ENCODE data around the gene SRC. TPM values are rescaled to one million over a fixed set of nuclear protein-coding genes. Genes with fewer than 3 reads are reported as not detected.

Gene SRC
- polyA plus RNA-seq, 6 donors from 2014 or later: 1.2 to 2.3 (median 1.7) TPM; not detected in 1

- Mint-ChIP-seq H3K4me3 (no peak overlapping the region), H3K36me3 (no peaks in the 10 kb centered on the region), H3K4me1 (peaks cover 9 to 38% (median 21%) of the 10 kb centered on the region in 3 donors), H3K27ac (no peak overlapping the region), H3K27me3 (no peaks in the 10 kb centered on the region), H3K9me3 (no peaks in the 10 kb centered on the region)
- DNase-seq: no peak
- ATAC-seq (ENCODE audit: low read depth in 2 of 2): no peak
Measured at GRCh38 chr20:37373020-37373598, 27.2 kb downstream of the SRC start.

GRCh38 chr20:37375227-37375626, 29.3 kb downstream of the SRC start:
- Mint-ChIP-seq H3K4me3 (no peak overlapping the region), H3K27me3 (no peaks in the 10 kb centered on the region), H3K27ac (peak overlapping the region in 2 of 6 donors; percentile 57 to 90), H3K4me1 (peaks cover 12 to 37% (median 27%) of the 10 kb centered on the region in 3 donors), H3K36me3 (no peaks in the 10 kb centered on the region), H3K9me3 (no peaks in the 10 kb centered on the region)
- ATAC-seq (ENCODE audit: low read depth in 2 of 2) (peak; percentile 32 to 40), DNase-seq (no peak)

GRCh38 chr20:37376324-37376723, 30.4 kb downstream of the SRC start:
- DNase-seq: no peak
- Mint-ChIP-seq H3K4me1 (peaks cover 12 to 41% (median 27%) of the 10 kb centered on the region in 3 donors), H3K27ac (peak overlapping the region in 1 of 6 donors; percentile 28), H3K4me3 (no peak overlapping the region), H3K27me3 (no peaks in the 10 kb centered on the region), H3K36me3 (no peaks in the 10 kb centered on the region), H3K9me3 (no peaks in the 10 kb centered on the region)
- no peak for ATAC-seq (ENCODE audit: low read depth in 2 of 2)

GRCh38 chr20:37376791-37377190, 30.9 kb downstream of the SRC start:
- no peaks in the 10 kb centered on the region for H3K27me3 Mint-ChIP-seq
- H3K4me1 Mint-ChIP-seq: peaks cover 12 to 44% (median 31%) of the 10 kb centered on the region in 3 donors
- H3K9me3 Mint-ChIP-seq: no peaks in the 10 kb centered on the region
- no peak for DNase-seq
- no peak for ATAC-seq (ENCODE audit: low read depth in 2 of 2)
- H3K27ac Mint-ChIP-seq: no peak overlapping the region
- H3K36me3 Mint-ChIP-seq: no peaks in the 10 kb centered on the region
- no peak overlapping the region for H3K4me3 Mint-ChIP-seq

- no peak overlapping the region for H3K4me3 Mint-ChIP-seq
- peak overlapping the region in 3 of 6 donors; percentile 4 to 40 (median 26) for H3K27ac Mint-ChIP-seq
- H3K9me3 Mint-ChIP-seq: no peaks in the 10 kb centered on the region
- no peak for DNase-seq
- no peaks in the 10 kb centered on the region for H3K27me3 Mint-ChIP-seq
- no peaks in the 10 kb centered on the region for H3K36me3 Mint-ChIP-seq
- peaks cover 7 to 42% (median 31%) of the 10 kb centered on the region in 3 donors for H3K4me1 Mint-ChIP-seq
- ATAC-seq (ENCODE audit: low read depth in 2 of 2): no peak
Measured at GRCh38 chr20:37377346-37378081, 31.6 kb downstream of the SRC start.

GRCh38 chr20:37378420-37378784, 32.5 kb downstream of the SRC start:
- peak overlapping the region in 4 of 6 donors; percentile 24 to 87 (median 56) for H3K27ac Mint-ChIP-seq
- no peak overlapping the region for H3K4me3 Mint-ChIP-seq
- no peaks in the 10 kb centered on the region for H3K36me3 Mint-ChIP-seq
- ATAC-seq (ENCODE audit: low read depth in 2 of 2) (no peak), DNase-seq (no peak)
- H3K4me1 Mint-ChIP-seq: peaks cover 7 to 46% (median 34%) of the 10 kb centered on the region in 3 donors
- H3K9me3 Mint-ChIP-seq: no peaks in the 10 kb centered on the region
- H3K27me3 Mint-ChIP-seq: no peaks in the 10 kb centered on the region

GRCh38 chr20:37378785-37379598, 33.1 kb downstream of the SRC start:
- ATAC-seq (ENCODE audit: low read depth in 2 of 2) (no peak), DNase-seq (no peak)
- Mint-ChIP-seq H3K9me3 (no peaks in the 10 kb centered on the region), H3K4me3 (no peak overlapping the region), H3K36me3 (no peaks in the 10 kb centered on the region), H3K4me1 (peaks cover 7 to 49% (median 34%) of the 10 kb centered on the region in 3 donors), H3K27me3 (no peaks in the 10 kb centered on the region), H3K27ac (peak overlapping the region in 3 of 6 donors; percentile 24 to 59 (median 41))

- no peak for ATAC-seq (ENCODE audit: low read depth in 2 of 2)
- H3K27me3 Mint-ChIP-seq: no peaks in the 10 kb centered on the region
- no peaks in the 10 kb centered on the region for H3K9me3 Mint-ChIP-seq
- DNase-seq: no peak
- H3K36me3 Mint-ChIP-seq: no peaks in the 10 kb centered on the region
- H3K4me3 Mint-ChIP-seq: no peak overlapping the region
- H3K4me1 Mint-ChIP-seq: peaks cover 12 to 50% (median 37%) of the 10 kb centered on the region in 3 donors
- peak overlapping the region in 2 of 6 donors; percentile 26 to 34 for H3K27ac Mint-ChIP-seq
Measured at GRCh38 chr20:37379967-37380828, 34.3 kb downstream of the SRC start.

GRCh38 chr20:37380864-37381579, 35.1 kb downstream of the SRC start:
- DNase-seq: no peak
- H3K36me3 Mint-ChIP-seq: no peaks in the 10 kb centered on the region
- H3K4me3 Mint-ChIP-seq: no peak overlapping the region
- ATAC-seq (ENCODE audit: low read depth in 2 of 2): no peak
- peaks cover 12 to 42% (median 35%) of the 10 kb centered on the region in 3 donors for H3K4me1 Mint-ChIP-seq
- H3K27me3 Mint-ChIP-seq: no peaks in the 10 kb centered on the region
- H3K27ac Mint-ChIP-seq: peak overlapping the region in 3 of 6 donors; percentile 26 to 72 (median 58)
- no peaks in the 10 kb centered on the region for H3K9me3 Mint-ChIP-seq

GRCh38 chr20:37381621-37382471, 35.9 kb downstream of the SRC start:
- DNase-seq (no peak), ATAC-seq (ENCODE audit: low read depth in 2 of 2) (peak in 1 of 2 donors; percentile 37)
- no peaks in the 10 kb centered on the region for H3K27me3 Mint-ChIP-seq
- peak overlapping the region in 3 of 6 donors; percentile 23 to 72 (median 68) for H3K27ac Mint-ChIP-seq
- no peaks in the 10 kb centered on the region for H3K9me3 Mint-ChIP-seq
- peak overlapping the region in 5 of 8 donors; percentile 37 to 86 (median 53) for H3K4me3 Mint-ChIP-seq
- H3K36me3 Mint-ChIP-seq: no peaks in the 10 kb centered on the region
- H3K4me1 Mint-ChIP-seq: peaks cover 12 to 37% (median 35%) of the 10 kb centered on the region in 3 donors

- Mint-ChIP-seq H3K9me3 (no peaks in the 10 kb centered on the region), H3K27me3 (no peaks in the 10 kb centered on the region), H3K36me3 (no peaks in the 10 kb centered on the region), H3K4me1 (peaks cover 8 to 31% (median 29%) of the 10 kb centered on the region in 3 donors), H3K27ac (peak overlapping the region; percentile 2 to 78 (median 30)), H3K4me3 (peak overlapping the region; percentile 52 to 88 (median 74))
- ATAC-seq (ENCODE audit: low read depth in 2 of 2) (no peak), DNase-seq (no peak)
Measured at GRCh38 chr20:37382482-37383120, 36.7 kb downstream of the SRC start.
